Kidney epithelial cell (primary cell): ENCODE data around the gene PIEZO2. TPM values are rescaled to one million over a fixed set of nuclear protein-coding genes. Genes with fewer than 3 reads are reported as not detected.

Source experiments
- DNase-seq: peaks from one replicate; pipeline ENCODE4 v3.0.0-alpha.2; 2010; ENCODE audit warnings: low read depth
- H3K27me3 ChIP-seq: 2 replicates; pipeline ENCODE4 v1.6.0; 2011; ENCODE audit warnings: low read length; ENCODE audit not compliant: control insufficient read depth, insufficient read depth
- H3K36me3 ChIP-seq: 2 replicates; pipeline ENCODE4 v1.5.1; 2011; ENCODE audit warnings: low read length; ENCODE audit not compliant: control insufficient read depth, insufficient read depth
- H3K4me3 ChIP-seq: 2 replicates; pipeline ENCODE4 v1.5.1; 2011; ENCODE audit warnings: low read depth, mild to moderate bottlenecking, control low read depth, low read length
- total RNA-seq: library from RNA; depleted of rRNA; stranded (reverse); fragments of >200 nt; gene quantifications from 2 replicates; pipeline ENCODE4 v1.2.3, GENCODE V29; 2015
- TF ChIP-seq, protein P1 (sequence below): IDR thresholded peaks from 2 replicates; pipeline ENCODE4 v1.5.1; 2011; ENCODE audit warnings: mild to moderate bottlenecking, moderate library complexity, low read length, control low read depth, inconsistent platforms; ENCODE audit not compliant: insufficient read depth, poor library complexity, severe bottlenecking

The PIEZO2 gene
- total RNA-seq, 1 donor from 2014 or later = 1.8 TPM

DNA sequence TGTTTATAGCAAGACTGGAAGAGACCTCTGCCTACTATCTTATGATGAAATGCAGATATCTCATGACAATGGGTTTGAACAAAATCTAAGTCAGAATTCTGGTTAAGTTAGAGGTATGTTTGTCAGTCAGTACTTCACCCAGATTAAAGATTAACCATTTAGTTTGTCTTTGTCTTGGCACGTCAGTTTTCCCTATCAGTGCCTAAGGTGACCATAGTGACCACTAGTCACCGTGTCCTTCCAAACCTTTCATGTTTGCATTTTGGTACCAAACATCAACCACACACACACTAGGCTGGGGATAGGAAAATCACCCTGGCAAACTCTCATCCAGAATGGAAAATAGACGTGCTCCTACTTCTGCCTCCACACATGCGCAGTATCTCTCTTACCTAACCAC, 248.9 kb downstream of the PIEZO2 start:
- TF ChIP-seq, protein P1, sequence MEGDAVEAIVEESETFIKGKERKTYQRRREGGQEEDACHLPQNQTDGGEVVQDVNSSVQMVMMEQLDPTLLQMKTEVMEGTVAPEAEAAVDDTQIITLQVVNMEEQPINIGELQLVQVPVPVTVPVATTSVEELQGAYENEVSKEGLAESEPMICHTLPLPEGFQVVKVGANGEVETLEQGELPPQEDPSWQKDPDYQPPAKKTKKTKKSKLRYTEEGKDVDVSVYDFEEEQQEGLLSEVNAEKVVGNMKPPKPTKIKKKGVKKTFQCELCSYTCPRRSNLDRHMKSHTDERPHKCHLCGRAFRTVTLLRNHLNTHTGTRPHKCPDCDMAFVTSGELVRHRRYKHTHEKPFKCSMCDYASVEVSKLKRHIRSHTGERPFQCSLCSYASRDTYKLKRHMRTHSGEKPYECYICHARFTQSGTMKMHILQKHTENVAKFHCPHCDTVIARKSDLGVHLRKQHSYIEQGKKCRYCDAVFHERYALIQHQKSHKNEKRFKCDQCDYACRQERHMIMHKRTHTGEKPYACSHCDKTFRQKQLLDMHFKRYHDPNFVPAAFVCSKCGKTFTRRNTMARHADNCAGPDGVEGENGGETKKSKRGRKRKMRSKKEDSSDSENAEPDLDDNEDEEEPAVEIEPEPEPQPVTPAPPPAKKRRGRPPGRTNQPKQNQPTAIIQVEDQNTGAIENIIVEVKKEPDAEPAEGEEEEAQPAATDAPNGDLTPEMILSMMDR = no peak
- no peaks in the 10 kb centered on the region for H3K36me3 ChIP-seq
- H3K4me3 ChIP-seq = no peak overlapping the region
- DNase-seq = no peak
- no peaks in the 10 kb centered on the region for H3K27me3 ChIP-seq

DNA sequence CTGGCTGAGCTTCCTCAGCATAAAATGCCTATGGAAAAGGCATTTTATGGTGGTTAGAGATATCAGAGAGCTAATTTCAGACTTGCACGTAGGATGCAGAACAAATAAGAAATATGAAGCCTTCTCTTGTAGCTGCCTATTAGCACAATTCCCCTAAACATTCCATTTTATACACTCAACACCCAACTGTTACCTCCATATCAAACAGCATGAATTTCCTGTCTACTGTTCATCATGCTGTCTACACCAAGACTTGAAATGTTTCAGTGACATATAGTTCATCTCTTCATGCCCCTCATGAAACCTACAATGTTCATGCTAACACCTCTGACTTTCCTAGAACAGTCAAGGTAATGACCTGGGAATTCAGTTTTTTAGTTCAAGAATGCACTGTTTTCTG, 249.9 kb downstream of the PIEZO2 start:
- TF ChIP-seq, protein P1 = no peak
- no peaks in the 10 kb centered on the region for H3K27me3 ChIP-seq
- no peak overlapping the region for H3K4me3 ChIP-seq
- DNase-seq = no peak
- H3K36me3 ChIP-seq = no peaks in the 10 kb centered on the region

DNA sequence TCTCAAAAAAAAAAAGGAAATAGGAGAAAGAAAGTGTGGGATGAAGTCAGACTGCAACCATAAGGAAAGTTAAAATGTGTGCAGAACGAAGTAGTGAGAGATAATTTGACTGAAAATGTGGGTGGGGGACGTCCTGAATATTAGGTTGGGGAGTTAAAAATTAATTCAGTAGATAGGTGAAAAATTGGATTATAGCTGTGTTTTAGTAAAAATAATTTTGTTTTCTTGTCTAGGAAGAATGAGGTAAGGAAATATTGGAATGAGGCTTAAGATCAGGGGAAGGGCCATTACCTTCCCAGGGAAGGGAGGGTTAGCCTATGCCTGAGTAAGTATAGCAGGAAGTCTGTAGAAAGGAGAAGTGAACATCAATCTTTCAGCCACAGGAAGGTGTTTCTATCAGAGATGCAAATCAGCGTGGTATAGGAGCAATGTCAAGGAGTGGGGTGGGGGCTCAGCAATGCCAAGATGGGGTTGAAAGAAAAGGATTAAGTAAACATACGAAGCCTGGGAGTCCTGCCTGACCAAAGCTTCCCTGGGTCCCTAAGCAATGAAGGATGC, 250.9 kb downstream of the PIEZO2 start:
- DNase-seq = no peak
- Histone ChIP-seq H3K4me3 (no peak overlapping the region), H3K27me3 (no peaks in the 10 kb centered on the region), H3K36me3 (no peaks in the 10 kb centered on the region)
- TF ChIP-seq, protein P1 = no peak

DNA sequence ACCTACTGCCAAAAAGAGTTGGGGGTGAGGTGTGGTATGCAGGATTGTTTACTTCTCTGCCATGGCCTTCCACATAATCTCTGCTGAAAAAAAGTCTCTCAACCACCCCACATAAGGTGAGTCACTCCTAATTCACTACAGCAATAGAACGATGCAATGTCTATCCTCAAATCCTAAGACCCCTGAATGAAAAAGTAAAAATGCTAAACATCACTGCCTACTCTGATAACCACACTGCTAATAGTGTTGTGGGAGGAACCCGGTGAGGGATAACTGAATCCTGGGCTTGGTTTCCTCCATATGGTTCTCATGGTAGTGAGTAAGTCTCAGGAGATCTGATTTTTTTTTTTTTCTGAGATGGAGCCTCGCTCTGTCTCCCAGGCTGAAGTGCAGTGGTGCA, 252.5 kb downstream of the PIEZO2 start:
- DNase-seq = no peak
- Histone ChIP-seq H3K4me3 (no peak overlapping the region), H3K36me3 (no peaks in the 10 kb centered on the region), H3K27me3 (no peaks in the 10 kb centered on the region)
- TF ChIP-seq, protein P1 = no peak

DNA sequence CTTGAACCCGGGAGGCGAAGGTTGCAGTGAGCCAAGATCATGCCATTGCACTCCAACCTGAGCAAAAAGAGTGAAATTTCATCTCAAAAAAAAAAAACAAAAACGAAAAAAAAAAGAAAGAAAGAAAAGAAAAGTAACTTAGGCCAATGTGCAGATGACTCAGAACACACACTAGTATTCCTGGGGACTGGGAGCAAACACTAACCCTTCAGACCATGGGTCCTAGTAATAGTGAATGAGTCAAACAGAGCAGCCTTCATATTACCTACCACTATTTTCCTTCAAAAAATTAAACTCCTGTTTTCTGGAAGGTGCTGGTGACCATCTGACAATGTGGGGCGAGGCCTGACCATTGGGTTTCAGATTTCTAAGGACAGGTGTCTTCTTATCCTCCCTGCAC, 253.4 kb downstream of the PIEZO2 start:
- Histone ChIP-seq H3K36me3 (no peaks in the 10 kb centered on the region), H3K27me3 (no peaks in the 10 kb centered on the region), H3K4me3 (no peak overlapping the region)
- TF ChIP-seq, protein P1 = no peak
- no peak for DNase-seq

DNA sequence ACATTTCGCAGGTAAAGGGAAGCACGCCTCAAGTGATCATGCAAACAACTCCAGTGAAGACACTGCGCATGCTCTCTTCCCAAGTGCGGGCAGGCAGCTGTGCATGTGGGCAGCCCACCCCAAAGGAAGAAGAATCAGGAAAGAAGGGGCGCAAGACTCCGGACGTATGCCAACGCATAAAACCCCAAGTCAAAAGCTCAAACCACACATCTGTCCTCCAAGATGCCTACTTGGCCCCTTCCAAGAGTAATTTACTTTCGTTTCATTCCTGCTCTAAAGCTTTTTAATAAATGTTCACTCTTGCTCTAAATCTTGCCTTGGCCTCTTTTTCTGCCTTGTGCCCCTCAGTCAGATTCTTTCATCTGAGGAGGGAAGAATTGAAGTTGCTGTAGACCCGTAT, 254.9 kb downstream of the PIEZO2 start:
- TF ChIP-seq, protein P1 = no peak
- H3K27me3 ChIP-seq = no peaks in the 10 kb centered on the region
- no peaks in the 10 kb centered on the region for H3K36me3 ChIP-seq
- no peak for DNase-seq
- no peak overlapping the region for H3K4me3 ChIP-seq
